ENCODE data around the gene HSPB1.

DNA sequence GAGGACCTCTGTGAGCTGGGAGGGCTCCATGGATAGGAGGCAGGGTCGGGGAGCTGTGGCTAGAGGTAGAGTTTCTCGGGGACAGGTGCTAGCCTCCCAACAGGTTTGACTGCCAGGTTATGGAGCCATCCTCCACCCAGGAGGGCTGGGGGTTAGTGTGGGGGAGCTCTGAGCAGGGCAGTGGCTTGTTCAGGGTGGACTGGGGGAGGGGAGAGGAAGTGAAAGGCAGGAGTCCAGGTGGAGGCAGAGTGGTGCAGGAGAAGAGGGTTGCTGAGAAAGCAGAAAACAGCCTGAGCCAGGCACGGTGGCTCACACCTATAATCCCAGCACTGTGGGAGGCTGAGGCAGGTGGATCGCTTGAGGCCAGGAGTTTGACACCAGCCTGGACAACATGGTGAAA, 40.5 kb upstream of the HSPB1 start:
- TF ChIP-seq, protein P1, sequence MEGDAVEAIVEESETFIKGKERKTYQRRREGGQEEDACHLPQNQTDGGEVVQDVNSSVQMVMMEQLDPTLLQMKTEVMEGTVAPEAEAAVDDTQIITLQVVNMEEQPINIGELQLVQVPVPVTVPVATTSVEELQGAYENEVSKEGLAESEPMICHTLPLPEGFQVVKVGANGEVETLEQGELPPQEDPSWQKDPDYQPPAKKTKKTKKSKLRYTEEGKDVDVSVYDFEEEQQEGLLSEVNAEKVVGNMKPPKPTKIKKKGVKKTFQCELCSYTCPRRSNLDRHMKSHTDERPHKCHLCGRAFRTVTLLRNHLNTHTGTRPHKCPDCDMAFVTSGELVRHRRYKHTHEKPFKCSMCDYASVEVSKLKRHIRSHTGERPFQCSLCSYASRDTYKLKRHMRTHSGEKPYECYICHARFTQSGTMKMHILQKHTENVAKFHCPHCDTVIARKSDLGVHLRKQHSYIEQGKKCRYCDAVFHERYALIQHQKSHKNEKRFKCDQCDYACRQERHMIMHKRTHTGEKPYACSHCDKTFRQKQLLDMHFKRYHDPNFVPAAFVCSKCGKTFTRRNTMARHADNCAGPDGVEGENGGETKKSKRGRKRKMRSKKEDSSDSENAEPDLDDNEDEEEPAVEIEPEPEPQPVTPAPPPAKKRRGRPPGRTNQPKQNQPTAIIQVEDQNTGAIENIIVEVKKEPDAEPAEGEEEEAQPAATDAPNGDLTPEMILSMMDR (IDR thresholded peaks at IDR 0.05): no peak
- no peak for TF ChIP-seq POLR2AphosphoS5 (IDR thresholded peaks at IDR 0.05; ENCODE audit: low read depth, low read length)

Data from Panc1 (cell line).